ENCODE data around the gene TUBB6. TPM values are rescaled to one million over a fixed set of nuclear protein-coding genes. Genes with fewer than 3 reads are reported as not detected.
A peak's percentile ranks its signal among the peaks of the same experiment; 100 is the strongest.

TUBB6 gene
- total RNA-seq: 98.9 TPM
- 25.9 TPM for polyA plus RNA-seq (ENCODE audit: insufficient read depth, low read depth, low replicate concordance)
- long read RNA-seq, donor 1, transcript TUBB6-201 (4 exons, 2,064 nt): major isoform, 14 of 78 reads
- long read RNA-seq, donor 1, partial matches to known transcripts: 53 of 78 reads
- long read RNA-seq, donor 1, other reads (novel, unspliced or antisense): 5 of 78 reads
- long read RNA-seq, donor 2, transcript TUBB6-213 (4 exons, 1,017 nt): minor isoform, 8 of 55 reads
- long read RNA-seq, donor 2, transcript TUBB6-201 (4 exons, 2,064 nt): major isoform, 13 of 55 reads
- long read RNA-seq, donor 2, partial matches to known transcripts: 20 of 55 reads
- long read RNA-seq, donor 2, other reads (novel, unspliced or antisense): 10 of 55 reads
- long read RNA-seq, donor 3, transcript TUBB6-213 (4 exons, 1,017 nt): minor isoform, 5 of 22 reads
- long read RNA-seq, donor 3, transcript TUBB6-201 (4 exons, 2,064 nt): major isoform, 16 of 22 reads
- long read RNA-seq, donor 3, partial matches to known transcripts: 0 of 22 reads
- long read RNA-seq, donor 3, other reads (novel, unspliced or antisense): 0 of 22 reads
- long read RNA-seq, donor 4, transcript TUBB6-201 (4 exons, 2,064 nt): major isoform, 10 of 14 reads
- long read RNA-seq, donor 4, partial matches to known transcripts: 0 of 14 reads
- long read RNA-seq, donor 4, other reads (novel, unspliced or antisense): 0 of 14 reads
- long read RNA-seq, donor 5, partial matches to known transcripts: 0 of 1 reads
- long read RNA-seq, donor 5, other reads (novel, unspliced or antisense): 0 of 1 reads
- long read RNA-seq, donor 6, transcript TUBB6-213 (4 exons, 1,017 nt): major isoform, 8 of 17 reads
- long read RNA-seq, donor 6, transcript TUBB6-201 (4 exons, 2,064 nt): major isoform, 8 of 17 reads
- long read RNA-seq, donor 6, partial matches to known transcripts: 0 of 17 reads
- long read RNA-seq, donor 6, other reads (novel, unspliced or antisense): 0 of 17 reads
- long read RNA-seq, donor 7, transcript TUBB6-213 (4 exons, 1,017 nt): minor isoform, 6 of 87 reads
- long read RNA-seq, donor 7, transcript TUBB6-201 (4 exons, 2,064 nt): major isoform, 35 of 87 reads
- long read RNA-seq, donor 7, partial matches to known transcripts: 1 of 87 reads
- long read RNA-seq, donor 7, other reads (novel, unspliced or antisense): 38 of 87 reads
- long read RNA-seq, donor 8, transcript TUBB6-201 (4 exons, 2,064 nt): major isoform, 20 of 34 reads
- long read RNA-seq, donor 8, transcript TUBB6-213 (4 exons, 1,017 nt): minor isoform, 6 of 34 reads
- long read RNA-seq, donor 8, partial matches to known transcripts: 7 of 34 reads
- long read RNA-seq, donor 8, other reads (novel, unspliced or antisense): 0 of 34 reads
- long read RNA-seq, donor 9, transcript TUBB6-201 (4 exons, 2,064 nt): major isoform, 11 of 15 reads
- long read RNA-seq, donor 9, partial matches to known transcripts: 0 of 15 reads
- long read RNA-seq, donor 9, other reads (novel, unspliced or antisense): 0 of 15 reads
- long read RNA-seq, donor 10, transcript TUBB6-202 (3 exons, 2,163 nt): minor isoform, 6 of 19 reads
- long read RNA-seq, donor 10, transcript TUBB6-201 (4 exons, 2,064 nt): major isoform, 7 of 19 reads
- long read RNA-seq, donor 10, partial matches to known transcripts: 0 of 19 reads
- long read RNA-seq, donor 10, other reads (novel, unspliced or antisense): 0 of 19 reads

DNA sequence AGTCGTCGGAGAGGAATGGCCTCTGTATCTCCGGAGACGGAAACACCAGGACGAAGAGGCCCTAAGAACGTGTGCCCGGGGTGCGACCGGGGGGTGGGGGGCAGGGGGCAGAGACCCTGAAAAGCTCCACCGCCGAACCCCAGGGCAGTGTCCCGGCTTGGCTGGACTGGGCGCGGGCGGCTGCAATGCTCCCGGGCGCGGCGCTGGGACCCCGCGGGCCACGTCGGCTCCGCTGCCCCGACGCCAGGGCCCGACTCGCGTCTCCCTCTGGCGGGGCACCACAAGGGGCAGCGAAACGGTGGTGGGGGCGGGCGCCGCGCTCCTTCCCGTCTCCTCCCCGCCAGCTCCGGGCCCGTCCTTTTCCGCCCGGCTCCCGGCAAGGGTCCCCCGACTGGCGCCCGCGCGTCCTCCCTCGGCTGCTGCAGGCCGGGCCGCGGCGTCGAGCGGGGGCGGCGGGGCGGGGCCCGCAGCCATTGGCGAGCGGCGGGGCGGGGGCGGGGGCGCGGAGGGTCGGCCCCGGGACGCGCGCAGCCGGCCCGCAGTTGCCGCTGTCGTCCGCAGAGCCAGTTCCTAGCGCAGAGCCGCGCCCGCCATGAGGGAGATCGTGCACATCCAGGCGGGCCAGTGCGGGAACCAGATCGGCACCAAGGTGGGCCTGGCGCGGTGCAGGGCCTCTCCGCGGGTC, at the start of gene TUBB6:
TUBB6 (plus strand) TSS at position 541 of the 685 bp plus-strand sequence; CDS start at position 593, 52 bp downstream.
- Histone ChIP-seq H3K4me3 (ENCODE audit: low read length in 3 of 3) (peak within 1 kb of the TSS; percentile 58 to 61 (median 58)), H3K27ac (ENCODE audit: low read depth in 2 of 2, low read length in 2 of 2) (peak within 1 kb of the TSS; percentile 78 to 79), H3K27me3 (ENCODE audit: control insufficient read depth, insufficient read depth, low read length) (no peaks in the 10 kb centered on the region), H3K9ac (ENCODE audit: low read length in 3 of 3) (peak within 1 kb of the TSS; percentile 44 to 55 (median 48)), H3K9me3 (ENCODE audit: control insufficient read depth in 2 of 3, insufficient read depth in 1 of 3, low read length in 3 of 3) (peaks cover 0 to 8% (median 2%) of the 10 kb centered on the region in 3 donors), H3K36me3 (ENCODE audit: control insufficient read depth in 2 of 3, insufficient read depth in 3 of 3, low read length in 3 of 3) (peaks cover 0 to 8% (median 2%) of the 10 kb centered on the region in 3 donors), H3K4me1 (ENCODE audit: control insufficient read depth in 2 of 3, insufficient read depth in 2 of 3, low read depth in 1 of 3, low read length in 3 of 3) (peaks cover 0 to 7% (median 0%) of the 10 kb centered on the region in 3 donors)
- intact Hi-C loops (cut with DNase I): no loop called here
- FAIRE-seq (no peak), DNase-seq (peak; percentile 59 to 94 (median 74))
- TF ChIP-seq CTCF (IDR thresholded peaks at IDR 0.05; ENCODE audit: borderline replicate concordance, extremely low read depth, insufficient read depth): no peak

GRCh38 chr18:12258719-12259705, 49.0 kb upstream of the TUBB6 start:
- no peaks in the 10 kb centered on the region for H3K9me3 ChIP-seq (ENCODE audit: control insufficient read depth in 2 of 3, insufficient read depth in 1 of 3, low read length in 3 of 3)
- TF ChIP-seq CTCF (IDR thresholded peaks at IDR 0.05; ENCODE audit: borderline replicate concordance, extremely low read depth, insufficient read depth): no peak
- no peak overlapping the region for H3K4me3 ChIP-seq (ENCODE audit: low read length in 3 of 3)
- intact Hi-C loops (cut with DNase I): no loop called here
- FAIRE-seq (no peak), DNase-seq (peak in 3 of 5 donors; percentile 79 to 80 (median 80))
- no peak overlapping the region for H3K27ac ChIP-seq (ENCODE audit: low read depth in 2 of 2, low read length in 2 of 2)
- H3K36me3 ChIP-seq (ENCODE audit: control insufficient read depth in 2 of 3, insufficient read depth in 3 of 3, low read length in 3 of 3): no peaks in the 10 kb centered on the region
- H3K27me3 ChIP-seq (ENCODE audit: control insufficient read depth, insufficient read depth, low read length): peaks cover 9% of the 10 kb centered on the region
- peaks cover 0 to 5% (median 0%) of the 10 kb centered on the region in 3 donors for H3K4me1 ChIP-seq (ENCODE audit: control insufficient read depth in 2 of 3, insufficient read depth in 2 of 3, low read depth in 1 of 3, low read length in 3 of 3)
- no peak overlapping the region for H3K9ac ChIP-seq (ENCODE audit: low read length in 3 of 3)
